Measurements from ENCODE around the gene SUPT5H. TPM values are rescaled to one million over a fixed set of nuclear protein-coding genes. Genes with fewer than 3 reads are reported as not detected.

Gene SUPT5H
- total and polyA plus RNA-seq, 2 of the 13 experiments (the other 11 are each of a cell fraction or from before 2014, with no cell fraction given): 48.2 to 51.7 TPM

DNA sequence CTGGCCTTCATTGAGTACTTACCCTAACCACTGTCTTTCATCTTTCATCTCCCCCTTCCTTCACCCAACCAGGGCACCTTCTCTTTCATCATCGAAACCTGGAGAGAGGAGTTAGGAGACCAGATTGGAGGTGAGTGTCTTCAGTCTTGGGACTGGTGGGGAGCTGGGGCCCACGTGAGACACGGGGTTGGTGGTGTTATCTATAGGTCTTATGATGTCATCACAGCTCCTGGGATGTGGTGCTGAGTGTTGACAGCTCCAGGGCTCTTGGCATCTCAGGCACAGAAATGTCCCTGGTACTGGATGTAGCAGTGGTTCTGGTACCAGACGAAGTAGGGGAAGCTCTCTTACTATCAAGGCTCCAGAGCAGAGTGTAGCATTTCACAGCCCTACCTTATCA, 55.2 kb downstream of the SUPT5H start:
- H3K4me1 ChIP-seq (ENCODE audit: insufficient read depth, low read length): peaks cover 30% of the 10 kb centered on the region
- no peak overlapping the region for H2AFZ ChIP-seq (ENCODE audit: low read length)
- ChIA-PET CTCF (ENCODE audit: low intra/inter-chr PET ratio, low total read pairs) (no interaction called here), POLR2A (interaction anchor here (0.6 kb wide), 1 partner anchor 28 kb away, joined by 3 read pairs; no protein-coding TSS in a partner anchor)
- TF ChIP-seq ZFP36L1 (CRISPR knock-in tag; IDR thresholded peaks at IDR 0.05) (no peak), ETV5 (CRISPR knock-in tag; IDR thresholded peaks at IDR 0.05; ENCODE audit: borderline replicate concordance) (no peak), NONO (IDR thresholded peaks at IDR 0.05) (no peak), NONO (CRISPR knock-in tag; conservative IDR thresholded peaks at IDR 0.05) (no peak), ZNF350 (CRISPR knock-in tag; IDR thresholded peaks at IDR 0.05; ENCODE audit: borderline replicate concordance, low read depth) (no peak), CREB1 (IDR thresholded peaks at IDR 0.05) (peak; percentile 52; the same call in 1 of the 2 replicates), CREB1 (CRISPR knock-in tag; IDR thresholded peaks at IDR 0.05) (no peak), EED (CRISPR knock-in tag; IDR thresholded peaks at IDR 0.05) (no peak), ATF7 (IDR thresholded peaks at IDR 0.05) (peak; percentile 71), ATF7 (CRISPR knock-in tag; IDR thresholded peaks at IDR 0.05) (no peak), ARNTL (CRISPR knock-in tag; IDR thresholded peaks at IDR 0.05) (no peak), YEATS2 (CRISPR knock-in tag; IDR thresholded peaks at IDR 0.05; ENCODE audit: borderline replicate concordance) (no peak), ZNF549 (CRISPR knock-in tag; IDR thresholded peaks at IDR 0.05) (no peak)
- TF ChIP-seq, protein P1, sequence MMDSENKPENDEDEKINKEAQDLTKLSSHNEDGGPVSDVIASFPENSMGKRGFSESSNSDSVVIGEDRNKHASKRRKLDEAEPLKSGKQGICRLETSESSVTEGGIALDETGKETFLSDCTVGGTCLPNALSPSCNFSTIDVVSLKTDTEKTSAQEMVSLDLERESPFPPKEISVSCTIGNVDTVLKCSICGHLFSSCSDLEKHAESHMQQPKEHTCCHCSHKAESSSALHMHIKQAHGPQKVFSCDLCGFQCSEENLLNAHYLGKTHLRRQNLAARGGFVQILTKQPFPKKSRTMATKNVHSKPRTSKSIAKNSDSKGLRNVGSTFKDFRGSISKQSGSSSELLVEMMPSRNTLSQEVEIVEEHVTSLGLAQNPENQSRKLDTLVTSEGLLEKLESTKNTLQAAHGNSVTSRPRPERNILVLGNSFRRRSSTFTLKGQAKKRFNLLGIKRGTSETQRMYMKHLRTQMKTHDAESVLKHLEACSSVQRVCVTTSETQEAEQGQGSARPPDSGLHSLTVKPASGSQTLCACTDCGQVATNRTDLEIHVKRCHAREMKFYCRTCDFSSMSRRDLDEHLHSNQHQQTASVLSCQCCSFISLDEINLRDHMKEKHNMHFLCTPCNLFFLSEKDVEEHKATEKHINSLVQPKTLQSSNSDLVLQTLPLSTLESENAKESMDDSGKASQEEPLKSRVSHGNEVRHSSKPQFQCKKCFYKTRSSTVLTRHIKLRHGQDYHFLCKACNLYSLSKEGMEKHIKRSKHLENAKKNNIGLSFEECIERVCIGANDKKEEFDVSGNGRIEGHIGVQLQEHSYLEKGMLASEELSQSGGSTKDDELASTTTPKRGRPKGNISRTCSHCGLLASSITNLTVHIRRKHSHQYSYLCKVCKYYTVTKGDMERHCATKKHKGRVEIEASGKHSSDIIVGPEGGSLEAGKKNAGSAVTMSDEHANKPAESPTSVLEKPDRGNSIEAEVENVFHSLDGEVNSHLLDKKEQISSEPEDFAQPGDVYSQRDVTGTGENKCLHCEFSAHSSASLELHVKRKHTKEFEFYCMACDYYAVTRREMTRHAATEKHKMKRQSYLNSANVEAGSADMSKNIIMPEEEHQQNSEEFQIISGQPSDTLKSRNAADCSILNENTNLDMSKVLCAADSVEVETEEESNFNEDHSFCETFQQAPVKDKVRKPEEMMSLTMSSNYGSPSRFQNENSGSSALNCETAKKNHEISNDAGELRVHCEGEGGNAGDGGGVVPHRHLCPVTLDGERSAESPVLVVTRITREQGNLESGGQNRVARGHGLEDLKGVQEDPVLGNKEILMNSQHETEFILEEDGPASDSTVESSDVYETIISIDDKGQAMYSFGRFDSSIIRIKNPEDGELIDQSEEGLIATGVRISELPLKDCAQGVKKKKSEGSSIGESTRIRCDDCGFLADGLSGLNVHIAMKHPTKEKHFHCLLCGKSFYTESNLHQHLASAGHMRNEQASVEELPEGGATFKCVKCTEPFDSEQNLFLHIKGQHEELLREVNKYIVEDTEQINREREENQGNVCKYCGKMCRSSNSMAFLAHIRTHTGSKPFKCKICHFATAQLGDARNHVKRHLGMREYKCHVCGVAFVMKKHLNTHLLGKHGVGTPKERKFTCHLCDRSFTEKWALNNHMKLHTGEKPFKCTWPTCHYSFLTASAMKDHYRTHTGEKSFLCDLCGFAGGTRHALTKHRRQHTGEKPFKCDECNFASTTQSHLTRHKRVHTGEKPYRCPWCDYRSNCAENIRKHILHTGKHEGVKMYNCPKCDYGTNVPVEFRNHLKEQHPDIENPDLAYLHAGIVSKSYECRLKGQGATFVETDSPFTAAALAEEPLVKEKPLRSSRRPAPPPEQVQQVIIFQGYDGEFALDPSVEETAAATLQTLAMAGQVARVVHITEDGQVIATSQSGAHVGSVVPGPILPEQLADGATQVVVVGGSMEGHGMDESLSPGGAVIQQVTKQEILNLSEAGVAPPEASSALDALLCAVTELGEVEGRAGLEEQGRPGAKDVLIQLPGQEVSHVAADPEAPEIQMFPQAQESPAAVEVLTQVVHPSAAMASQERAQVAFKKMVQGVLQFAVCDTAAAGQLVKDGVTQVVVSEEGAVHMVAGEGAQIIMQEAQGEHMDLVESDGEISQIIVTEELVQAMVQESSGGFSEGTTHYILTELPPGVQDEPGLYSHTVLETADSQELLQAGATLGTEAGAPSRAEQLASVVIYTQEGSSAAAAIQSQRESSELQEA (CRISPR knock-in tag; IDR thresholded peaks at IDR 0.05; ENCODE audit: not compliant biosample characterization): no peak
- 25% methylated on average over 4 of the region's 4 CpGs for WGBS (ENCODE audit: low lambda C conversion rate)
- no peaks in the 10 kb centered on the region for H3K36me3 ChIP-seq (replicated peaks in 1 of 2; ENCODE audit: control insufficient read depth in 1 of 2, insufficient read depth in 2 of 2, low read length in 2 of 2)
- H3K4me3 ChIP-seq (replicated peaks in 1 of 3; ENCODE audit: insufficient read depth in 1 of 3, low read depth in 2 of 3, low read length in 3 of 3): no peak overlapping the region
- no peak for ATAC-seq
- H4K20me1 ChIP-seq (ENCODE audit: insufficient read depth, low read length): no peaks in the 10 kb centered on the region
- DNase-seq (ENCODE audit: low spot score): no peak
- in situ Hi-C loops (cut with HindIII; ENCODE audit: extremely low pct_ligation_motif_present, low pct_unique_long_range_greater_than_20kb): no loop called here
- H3K4me2 ChIP-seq (ENCODE audit: low read depth, low read length): no peak overlapping the region
- intact Hi-C loops (cut with micrococcal nuclease; ENCODE audit: unreplicated experiment): no loop called here
- no TSS peak for BruUV-seq (replicated peaks)
- H3K27me3 ChIP-seq (ENCODE audit: control insufficient read depth in 1 of 2, insufficient read depth in 2 of 2, low read length in 2 of 2): peaks cover 19 to 62% of the 10 kb centered on the region in 2 experiments
- H3K27ac ChIP-seq (ENCODE audit: extremely low read length, insufficient read depth, low read length): no peak overlapping the region
- no peak overlapping the region for H3K9ac ChIP-seq (ENCODE audit: insufficient read depth, low read depth, low read length)
- no peaks in the 10 kb centered on the region for H3K9me3 ChIP-seq (ENCODE audit: low read length)
- H3K79me2 ChIP-seq (ENCODE audit: insufficient read depth, low read length): no peaks in the 10 kb centered on the region
- no peak for FAIRE-seq
